GM21528 (cell line): ENCODE data around the gene REELD1.

Experiments
- ATAC-seq: cut with Tn5 transposase; IDR thresholded peaks from one replicate; pipeline ENCODE4 v1.9.1; 2021; ENCODE audit warnings: mild to moderate bottlenecking, moderate library complexity; ENCODE audit not compliant: unreplicated experiment, low FRiP score

REELD1 gene

GRCh38 chr4:146214238-146214637 is at the start of gene REELD1:
TSS of gene REELD1 (plus strand) at chr4:146214538. CDS start at chr4:146216953, 2,415 bp downstream.
- ATAC-seq, result no peak

DNA sequence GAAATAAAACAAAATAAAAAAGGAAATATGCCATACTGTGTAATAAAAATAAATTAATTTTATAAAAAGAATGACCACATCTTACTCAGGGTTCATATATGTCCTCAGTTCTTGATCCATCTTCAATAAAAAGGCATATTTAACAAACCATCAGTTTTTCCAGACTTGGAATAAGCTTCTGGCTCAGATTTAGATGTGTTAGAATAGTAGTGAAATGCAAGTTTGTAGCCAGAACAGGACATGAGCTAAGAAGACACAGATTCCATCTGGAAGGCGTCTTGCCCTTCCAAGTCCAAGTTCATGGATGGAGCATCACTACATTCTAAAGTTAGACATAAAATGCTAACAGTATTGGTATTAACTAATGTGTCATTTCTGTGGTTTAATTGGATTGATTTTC is 49.1 kb upstream of the REELD1 start:
- no peak for ATAC-seq

- no peak for ATAC-seq
These were observed 48.5 kb upstream of the REELD1 start for GRCh38 chr4:146165840-146166239.

DNA sequence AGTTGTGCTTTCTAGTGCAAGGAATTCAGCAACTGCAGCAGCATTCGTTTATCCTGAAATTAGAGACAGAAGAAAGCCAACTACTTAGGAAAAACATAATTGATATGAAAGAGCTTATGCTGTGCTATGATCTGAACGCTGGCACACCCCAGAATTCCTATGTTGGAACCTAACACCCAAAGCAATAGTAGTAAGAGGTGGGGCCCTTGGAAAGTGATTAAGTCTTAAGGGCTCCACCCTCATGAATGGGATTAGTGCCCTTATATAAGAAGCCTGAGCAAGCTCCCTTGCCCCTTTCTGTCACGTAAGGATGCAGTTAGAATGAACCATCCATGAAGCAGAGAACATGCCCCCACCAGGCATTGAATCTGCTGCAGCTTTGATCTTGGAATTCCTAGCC is 44.2 kb upstream of the REELD1 start:
- ATAC-seq, result no peak

- peak; percentile 89 for ATAC-seq
These were observed 38.5 kb upstream of the REELD1 start, which contains the start of gene LSM6 for GRCh38 chr4:146175541-146176453. TSS of gene LSM6 (plus strand) at chr4:146175718. CDS start at chr4:146182922, 7,204 bp downstream.

DNA sequence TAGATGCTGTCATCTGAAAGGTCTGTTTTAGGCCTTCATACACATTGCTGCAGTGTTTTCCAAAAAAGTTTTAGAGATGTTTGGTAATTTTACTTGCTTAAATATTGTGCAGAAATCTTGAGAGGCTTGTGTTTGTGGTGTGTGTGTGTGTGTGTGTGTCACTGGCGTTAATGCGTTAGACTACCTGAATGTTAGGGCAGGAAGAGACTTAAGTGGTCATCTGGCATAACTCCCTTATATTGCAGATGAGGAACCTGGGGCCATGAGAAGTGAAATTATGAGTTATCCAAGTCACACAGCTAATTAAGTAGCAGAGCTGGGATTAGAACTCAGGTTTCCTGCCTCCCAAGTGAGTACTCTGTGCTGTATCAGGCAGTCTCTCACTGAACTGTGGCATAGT is 37.4 kb upstream of the REELD1 start:
- no peak for ATAC-seq

GRCh38 chr4:146178126-146178525 is 36.2 kb upstream of the REELD1 start:
- no peak for ATAC-seq

DNA sequence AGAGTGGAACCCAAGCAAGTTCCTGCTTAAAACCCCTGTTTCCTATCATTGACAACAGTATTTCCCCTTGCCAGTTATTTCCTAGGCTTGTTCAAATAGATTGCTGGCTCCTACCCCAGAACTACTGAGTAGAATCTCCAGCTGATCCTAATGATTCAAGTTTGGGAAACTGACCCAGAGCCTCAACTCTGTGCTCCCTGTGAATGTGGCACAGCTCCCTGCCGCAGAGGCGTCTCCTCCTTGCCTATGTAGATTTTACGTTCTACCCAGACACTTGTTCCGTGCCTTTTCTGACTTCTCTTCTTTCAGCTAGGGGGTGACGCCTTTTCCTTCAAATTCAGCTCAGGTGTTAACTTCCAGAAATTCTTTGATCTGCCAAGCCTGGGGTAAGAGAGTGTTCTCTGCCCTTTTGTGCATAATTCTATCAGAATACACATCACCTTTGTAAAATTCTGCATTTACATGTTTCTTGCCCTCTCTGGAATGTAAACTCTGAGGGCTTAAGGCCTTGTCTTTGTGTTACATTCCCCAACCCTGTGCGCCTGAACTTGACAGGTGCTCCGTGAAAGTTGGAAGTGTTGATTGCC is 34.5 kb upstream of the REELD1 start:
- no peak for ATAC-seq

DNA sequence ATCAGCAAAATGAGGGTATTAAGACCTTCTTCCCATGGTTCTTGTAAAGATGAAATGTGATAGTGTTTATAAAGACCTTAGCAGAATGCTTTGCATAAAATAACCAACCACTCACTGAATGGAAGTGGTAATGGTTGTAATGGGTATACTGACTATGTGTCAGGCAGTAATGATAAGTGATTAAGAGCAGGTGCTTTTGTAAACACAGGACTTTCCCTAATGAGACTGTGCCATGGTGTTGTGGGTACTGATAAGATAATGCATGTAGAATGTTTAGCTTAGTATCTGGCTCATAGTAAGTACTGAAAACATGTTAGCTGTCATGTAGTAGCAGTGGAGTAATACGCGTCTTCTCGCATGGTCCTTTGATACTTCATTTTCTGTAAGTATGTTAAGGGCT is 31.9 kb upstream of the REELD1 start:
- ATAC-seq, result no peak

DNA sequence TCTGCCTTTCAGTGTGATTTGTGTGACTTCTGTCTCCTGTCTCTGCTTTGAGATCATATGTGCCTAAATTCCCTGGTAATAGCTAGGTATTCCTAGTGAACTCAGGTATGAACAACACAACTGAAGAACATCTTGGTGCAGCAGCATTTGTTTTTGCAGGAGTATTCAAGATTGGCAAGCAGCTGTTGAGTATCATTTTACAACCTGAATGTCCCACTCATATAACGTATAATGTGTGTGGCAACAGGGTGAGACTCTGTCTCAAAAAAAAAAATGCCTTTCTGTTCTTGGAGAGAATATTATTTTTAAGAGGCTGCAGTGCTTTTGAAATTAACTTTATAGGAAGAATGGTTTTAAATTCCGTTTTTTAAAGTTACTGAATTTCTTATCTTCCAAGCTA is 31.1 kb upstream of the REELD1 start:
- ATAC-seq, result no peak

- no peak for ATAC-seq
These were observed 28.3 kb upstream of the REELD1 start for GRCh38 chr4:146186041-146186440.

DNA sequence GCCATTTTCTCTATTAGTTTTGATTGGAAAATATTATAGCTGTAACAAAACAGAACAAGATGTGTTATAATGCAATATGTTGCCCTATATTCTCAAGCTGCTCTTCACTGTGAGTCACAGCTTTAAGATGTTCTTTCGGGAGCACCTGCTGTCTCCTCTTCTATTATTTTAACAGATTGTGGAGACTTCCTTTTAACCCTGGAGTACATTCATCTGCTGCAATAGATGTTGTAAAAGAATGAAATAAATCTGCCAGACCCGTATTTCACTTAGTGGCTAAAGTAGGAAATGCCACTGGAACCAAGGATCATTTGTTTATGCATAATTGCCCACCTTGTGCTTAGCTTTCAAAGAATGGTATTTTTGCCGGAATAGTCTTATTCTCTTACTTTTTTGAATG is 27.7 kb upstream of the REELD1 start:
- ATAC-seq, result no peak

DNA sequence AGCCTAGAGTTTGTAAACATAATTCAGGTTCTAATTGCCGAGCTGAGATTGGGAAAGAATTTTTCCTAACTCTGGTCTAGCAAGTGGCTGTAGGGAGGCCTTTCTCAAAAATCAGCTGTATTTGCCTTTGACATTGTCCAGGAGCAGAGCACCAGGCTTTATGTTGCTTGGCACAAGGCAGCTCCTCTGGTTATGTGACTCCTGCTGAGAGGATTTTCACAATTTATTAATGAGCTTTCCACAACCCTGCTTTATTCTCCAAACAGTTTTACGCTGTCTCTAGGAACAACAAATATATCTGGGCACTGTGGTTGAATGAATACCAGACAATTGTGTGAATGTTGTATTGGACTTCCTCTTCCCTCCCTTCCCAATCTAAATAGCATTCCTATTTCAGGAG is 23.9 kb upstream of the REELD1 start:
- ATAC-seq, result no peak

- no peak for ATAC-seq
These were observed 22.4 kb upstream of the REELD1 start for GRCh38 chr4:146191766-146192458.

DNA sequence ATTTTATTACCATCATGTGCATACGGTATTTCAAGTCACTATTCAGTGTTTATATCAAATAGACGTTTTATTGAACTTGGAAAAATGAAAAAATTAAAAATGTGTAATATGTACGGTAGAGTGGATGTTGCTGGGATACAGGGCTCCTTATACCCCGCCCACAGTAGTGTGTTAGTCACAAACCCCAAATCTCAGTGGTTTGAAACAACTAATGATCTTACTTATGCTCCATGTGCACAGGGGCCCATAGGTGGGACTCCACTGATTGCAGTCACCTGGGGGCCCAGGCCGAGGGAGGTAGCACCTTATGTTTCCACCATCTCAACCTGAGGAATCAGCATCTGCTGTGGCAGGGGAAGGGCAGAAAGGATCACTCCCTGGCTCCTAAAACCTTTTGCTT is 20.7 kb upstream of the REELD1 start:
- no peak for ATAC-seq

DNA sequence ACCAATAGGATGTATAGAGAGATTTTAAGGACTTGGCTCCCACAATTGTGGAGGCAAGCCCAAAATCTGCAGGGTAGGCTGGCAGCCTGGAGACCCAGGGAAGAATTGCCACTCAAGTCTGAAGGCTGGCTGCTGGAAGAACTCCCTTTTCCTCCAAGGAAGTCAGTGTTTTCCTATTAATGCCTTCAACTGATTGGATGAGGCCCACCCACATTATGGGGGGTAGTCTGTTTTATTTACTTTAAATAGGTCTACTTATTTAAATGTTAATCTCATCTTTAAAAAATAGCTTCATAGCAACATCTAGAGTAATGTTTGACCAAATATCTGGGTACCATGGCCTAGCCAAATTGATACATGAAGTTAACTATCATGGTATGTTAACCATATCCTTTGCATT is 20.1 kb upstream of the REELD1 start:
- no peak for ATAC-seq

GRCh38 chr4:146202665-146203064 is 11.7 kb upstream of the REELD1 start:
- no peak for ATAC-seq

GRCh38 chr4:146207410-146207809 is 6.9 kb upstream of the REELD1 start:
- ATAC-seq, result no peak

DNA sequence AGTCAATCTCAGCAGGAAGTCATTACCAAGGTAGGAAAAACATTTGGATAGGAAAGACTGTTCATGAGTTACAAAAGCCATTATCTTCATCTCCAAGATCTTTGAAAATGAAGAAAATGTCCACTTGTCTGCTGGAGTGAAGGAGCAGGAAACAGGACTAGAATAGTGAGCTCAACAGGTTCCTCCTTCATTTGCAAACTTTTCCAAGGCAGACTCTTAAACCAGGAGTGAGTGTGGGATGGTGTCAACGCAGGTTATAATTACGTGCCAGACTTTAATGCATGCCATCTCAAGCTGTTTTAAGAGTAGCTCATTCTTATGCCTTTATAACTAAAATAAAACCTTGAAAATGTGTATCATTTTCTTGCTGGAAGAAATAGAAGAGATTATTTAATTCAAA is 3.4 kb upstream of the REELD1 start:
- ATAC-seq, result no peak

DNA sequence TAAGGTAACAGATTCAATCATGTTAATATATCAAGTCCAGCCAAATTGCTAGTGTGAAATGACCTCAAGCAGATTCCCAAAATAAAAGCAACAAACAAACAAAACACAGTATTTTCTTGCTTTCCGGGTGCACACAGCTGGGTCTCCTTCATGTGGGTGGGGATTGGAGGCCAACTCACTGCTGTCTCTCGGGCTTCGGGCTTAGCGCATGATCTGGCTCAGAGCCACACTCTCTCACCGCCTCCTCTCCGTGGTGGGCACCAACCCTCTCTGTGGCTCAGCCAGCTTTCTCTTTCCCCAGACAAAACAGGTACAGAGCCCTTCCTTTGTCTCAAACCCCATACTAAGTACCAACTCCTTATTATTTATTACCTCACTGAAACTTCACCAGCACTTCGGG is 2.9 kb upstream of the REELD1 start:
- ATAC-seq, result no peak

GRCh38 chr4:146212781-146213180 is 1.6 kb upstream of the REELD1 start:
- ATAC-seq, result no peak
